Fibroblast of peridontal ligament (primary cell): ENCODE results near the gene KRTAP4-7.
"Not testable (repeated sequence)": the region's sequence is repeated elsewhere in the genome, so short reads cannot be mapped to it uniquely, and the experiment has no call there.

Source experiments
- DNase-seq: peaks from one replicate; pipeline ENCODE4 v3.0.0-alpha.2; 2010; ENCODE audit errors: extremely low read depth

The KRTAP4-7 gene

DNA sequence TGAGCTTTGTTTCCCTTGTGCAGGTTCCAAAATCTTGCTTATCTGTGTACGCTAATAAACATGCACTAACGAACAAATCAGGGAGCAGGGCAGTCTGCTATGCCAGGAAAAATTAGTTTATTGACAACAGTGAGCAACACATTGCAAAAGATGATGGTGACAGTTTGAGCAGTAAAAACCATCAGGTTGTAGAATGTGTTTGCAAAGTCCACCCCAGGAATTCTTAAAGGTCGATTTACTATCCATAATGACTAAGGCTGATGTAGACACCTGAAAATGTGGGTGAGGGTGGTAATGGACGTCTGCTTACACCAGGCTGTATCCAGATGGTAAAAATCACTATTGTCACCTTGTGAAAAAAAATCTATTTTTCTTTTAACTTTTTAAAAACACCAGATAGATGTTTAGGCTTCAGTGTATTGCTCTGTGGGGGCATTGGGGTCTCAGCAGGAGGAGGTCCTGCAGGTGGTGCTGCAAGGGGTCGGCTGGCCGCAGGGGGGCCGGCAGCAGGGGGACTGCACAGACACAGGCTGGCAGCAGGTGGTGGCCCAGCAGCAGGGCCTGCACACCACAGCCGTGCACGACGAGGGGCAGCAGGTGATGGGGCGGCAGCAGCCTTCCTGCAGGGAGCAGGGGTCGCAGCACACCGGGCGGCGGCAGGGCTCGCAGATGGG lies 18.8 kb upstream of the KRTAP4-7 start:
- DNase-seq, result not testable (repeated sequence)

DNA sequence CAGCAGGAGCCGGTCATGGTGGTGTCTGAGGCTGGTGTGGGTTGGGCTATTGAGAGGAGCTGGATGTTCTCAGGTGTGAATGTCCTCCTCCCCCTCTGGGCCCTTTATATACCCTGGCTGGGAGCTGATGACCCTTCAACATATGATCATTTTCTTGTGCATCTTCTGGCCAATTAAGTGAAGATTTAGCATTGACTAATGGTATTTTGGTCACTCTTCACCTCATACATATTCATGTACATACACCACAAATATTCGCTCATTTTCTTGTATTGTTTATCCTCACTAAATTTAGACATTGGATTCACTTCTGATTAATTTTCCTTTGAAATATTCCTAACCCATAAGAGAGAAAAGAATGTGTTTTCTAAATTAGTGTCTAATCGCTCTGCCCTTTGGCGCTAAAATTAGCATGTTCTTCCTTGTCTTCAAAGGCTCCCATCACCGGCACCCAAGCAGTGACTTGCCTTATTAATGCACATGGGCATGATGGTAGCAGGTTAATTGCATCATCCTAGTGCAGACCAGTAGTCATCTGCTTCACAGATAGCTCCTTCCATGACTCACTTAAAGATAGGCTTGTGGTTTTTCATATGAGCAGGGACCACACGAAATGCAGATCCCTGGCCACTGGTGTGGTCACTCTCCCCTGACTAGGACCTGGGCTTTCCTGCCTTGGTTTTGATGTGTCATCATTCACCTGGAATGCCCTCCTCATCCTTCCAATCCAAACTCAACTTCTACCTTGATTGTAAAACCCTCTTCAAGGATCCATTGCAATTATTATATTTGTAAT lies 17.9 kb upstream of the KRTAP4-7 start, which contains the start of gene KRTAP2-4:
Gene KRTAP2-4 (minus strand): TSS at position 51 of the 796 bp plus-strand sequence. CDS start 34 bp downstream, at position 17.
- peak; percentile 69 for DNase-seq

DNA sequence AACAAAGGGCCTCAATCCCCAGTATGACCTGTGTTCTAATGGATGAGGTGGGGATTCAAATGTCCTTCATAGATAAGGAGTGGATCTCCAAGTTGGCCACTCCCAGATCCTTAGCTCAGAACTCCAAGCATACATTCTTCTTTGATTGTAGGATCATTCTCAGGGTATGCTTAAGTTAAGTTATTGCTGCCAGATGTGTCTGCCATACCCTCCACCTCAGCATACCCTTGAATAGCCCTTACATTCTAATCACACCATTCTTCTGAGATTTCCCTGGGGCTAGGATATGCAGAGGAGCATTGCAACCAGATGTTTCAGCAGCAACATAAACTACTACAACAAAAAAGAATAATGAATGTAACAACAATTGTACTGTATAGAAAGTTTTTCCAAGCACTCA lies 16.7 kb upstream of the KRTAP4-7 start:
- peak; percentile 85 for DNase-seq

DNA sequence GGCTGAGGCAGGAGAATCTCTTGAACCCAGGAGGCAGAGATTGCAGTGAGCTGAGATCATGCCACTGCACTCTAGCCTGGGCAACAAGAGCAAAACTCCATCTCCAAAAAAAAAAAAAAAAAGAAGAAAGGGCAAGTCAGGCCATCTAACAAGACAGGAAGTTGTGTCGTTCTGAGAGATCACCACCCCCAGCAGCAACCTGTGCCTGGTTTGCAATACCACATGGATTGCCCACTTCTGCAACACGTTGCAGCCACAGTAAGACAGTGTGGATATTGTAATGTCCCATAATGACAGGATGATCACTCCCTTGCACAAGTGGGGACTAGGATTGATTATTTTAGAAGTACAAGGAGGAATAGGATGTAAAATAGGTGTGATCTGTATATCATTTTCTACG lies 14.9 kb upstream of the KRTAP4-7 start:
- DNase-seq, result no peak

DNA sequence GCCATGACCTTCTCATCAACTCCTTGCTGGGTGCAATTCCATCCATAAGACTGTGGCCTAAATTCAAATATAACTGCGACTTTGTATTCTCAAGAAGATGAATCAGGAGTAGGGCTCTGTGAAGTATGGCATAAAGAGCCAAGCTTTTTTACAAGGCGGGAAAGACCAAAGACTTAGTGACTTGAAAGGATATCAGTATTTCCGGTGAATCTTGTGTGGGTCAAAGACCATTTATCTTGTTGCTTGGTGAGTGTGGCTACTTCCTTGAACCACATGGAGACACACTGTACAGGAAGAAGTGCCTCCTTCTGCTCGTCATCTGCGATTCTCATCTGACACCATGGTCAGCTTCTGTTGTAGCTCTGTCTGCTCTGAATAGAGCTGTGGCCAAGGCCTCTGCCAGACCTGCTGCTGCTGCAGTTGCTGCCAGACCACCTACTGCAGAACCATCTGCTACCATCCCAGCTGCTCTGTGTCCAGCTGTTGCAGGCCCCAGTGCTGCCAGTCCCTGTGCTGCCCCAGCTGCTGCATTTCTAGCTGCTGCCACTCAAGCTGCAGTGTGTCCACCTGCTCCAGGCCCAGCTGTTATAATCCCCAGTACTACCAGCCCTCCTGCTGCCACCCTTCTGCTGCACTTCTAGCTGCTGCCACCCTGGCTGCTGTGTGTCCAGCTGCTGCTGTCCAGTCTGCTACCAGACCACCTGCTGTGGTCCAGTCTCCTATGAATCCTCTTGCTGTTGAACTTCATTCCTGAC lies 12.2 kb upstream of the KRTAP4-7 start:
- DNase-seq, result no peak

DNA sequence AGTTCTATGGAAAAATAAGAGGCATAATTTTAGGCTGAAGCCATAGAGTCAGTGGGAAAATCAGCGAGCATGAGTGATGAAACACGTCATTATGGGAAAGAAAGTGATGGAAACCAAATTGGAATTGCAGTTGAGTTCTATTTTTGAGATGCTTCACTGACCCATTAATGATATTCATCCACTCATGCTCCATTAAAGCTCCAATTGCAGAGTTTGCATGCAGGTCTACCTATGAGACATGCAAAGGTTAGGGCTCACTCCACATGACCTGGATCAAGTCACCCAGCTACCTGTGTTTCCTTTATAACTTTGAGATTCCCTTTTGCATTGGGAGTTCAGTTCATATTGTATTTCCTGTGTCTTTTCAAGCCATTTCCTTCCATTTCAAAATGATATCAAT lies 10.3 kb upstream of the KRTAP4-7 start:
- DNase-seq, result no peak

DNA sequence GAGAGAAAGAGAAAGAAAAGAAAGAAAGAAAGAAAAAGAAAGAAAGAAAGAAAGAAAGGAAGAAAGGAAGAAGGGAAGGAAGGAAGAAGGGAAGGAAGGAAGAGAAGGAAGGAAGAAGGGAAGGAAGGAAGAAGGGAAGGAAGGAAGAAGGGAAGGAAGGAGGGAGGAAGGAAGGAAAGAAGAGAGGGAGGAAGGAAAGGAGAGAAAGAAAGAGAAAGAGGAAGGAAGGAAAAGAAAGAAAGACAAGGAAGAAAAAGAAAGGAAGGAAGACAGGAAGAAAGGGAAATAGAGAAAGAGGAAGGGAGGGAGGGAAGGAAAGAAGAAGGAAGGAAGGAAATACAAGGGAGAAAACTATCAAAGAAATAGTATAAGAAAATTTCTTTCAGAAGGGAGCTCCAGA lies 7.2 kb upstream of the KRTAP4-7 start:
- DNase-seq, result no peak

DNA sequence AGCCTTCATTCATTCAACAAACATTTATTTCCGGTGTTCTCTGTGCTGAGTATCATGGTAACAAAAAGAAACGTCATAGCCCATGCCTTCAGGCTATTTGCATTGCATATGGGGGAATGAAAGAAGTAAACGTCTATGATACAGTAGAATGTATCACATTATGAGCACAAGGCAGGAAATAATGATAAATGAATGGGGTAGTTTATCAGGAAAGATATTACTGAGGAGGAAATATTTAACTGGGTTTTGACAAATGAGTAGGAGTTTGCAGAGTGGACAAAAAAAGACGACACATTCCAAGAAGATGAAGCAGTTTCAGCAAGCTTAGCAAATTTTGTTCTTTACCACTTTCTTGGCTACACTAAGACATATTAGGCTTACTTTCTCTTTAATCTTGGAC lies 1.3 kb upstream of the KRTAP4-7 start:
- DNase-seq, result no peak

DNA sequence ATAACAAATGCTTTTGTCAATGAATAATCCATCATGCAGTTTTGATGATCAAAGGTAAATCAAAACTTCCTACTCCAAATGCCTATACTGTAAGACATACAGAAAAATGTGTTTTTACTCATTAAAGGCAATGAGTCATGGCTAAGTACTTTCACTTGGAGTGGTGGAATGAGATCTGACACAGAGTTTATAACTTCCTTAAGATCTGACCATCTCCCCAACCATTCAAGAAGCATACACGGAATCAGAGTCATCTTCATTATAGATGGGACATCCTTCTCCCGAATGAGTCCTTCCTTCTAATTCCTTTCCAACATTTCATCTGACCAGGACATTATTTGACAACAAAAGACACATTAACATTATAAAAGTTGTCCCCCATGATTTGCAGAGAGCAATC lies 523 bp upstream of the KRTAP4-7 start:
- peak; percentile 47 for DNase-seq

DNA sequence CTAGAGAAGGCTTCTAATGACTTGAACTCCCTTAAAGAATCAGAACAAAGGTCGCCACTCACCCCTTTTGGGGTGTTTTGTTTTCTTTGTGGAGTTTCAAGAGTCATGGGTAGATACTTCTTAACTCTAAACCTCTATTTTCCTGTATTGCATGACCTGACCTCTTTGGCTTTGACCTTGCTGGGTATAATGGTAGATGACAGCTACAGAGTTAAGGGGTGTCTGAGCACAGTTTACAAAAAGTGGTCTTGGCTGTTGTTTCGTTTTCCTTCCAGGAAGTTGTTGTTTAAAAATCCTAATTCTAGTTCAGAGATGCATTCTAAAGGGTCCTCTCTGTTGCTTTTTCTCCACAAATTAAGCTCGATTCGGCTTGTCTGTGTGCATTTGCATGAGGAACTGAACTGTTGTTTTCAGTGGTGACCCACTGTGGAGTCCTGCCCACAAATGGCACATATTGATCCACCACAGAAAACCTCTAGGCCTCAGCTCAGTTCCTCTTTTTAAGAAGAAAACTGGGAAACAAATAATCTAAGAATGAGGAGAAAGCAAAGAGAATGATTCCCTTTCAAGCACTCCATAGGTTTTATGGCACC lies 4.9 kb downstream of the KRTAP4-7 start:
- not testable (repeated sequence) for DNase-seq

DNA sequence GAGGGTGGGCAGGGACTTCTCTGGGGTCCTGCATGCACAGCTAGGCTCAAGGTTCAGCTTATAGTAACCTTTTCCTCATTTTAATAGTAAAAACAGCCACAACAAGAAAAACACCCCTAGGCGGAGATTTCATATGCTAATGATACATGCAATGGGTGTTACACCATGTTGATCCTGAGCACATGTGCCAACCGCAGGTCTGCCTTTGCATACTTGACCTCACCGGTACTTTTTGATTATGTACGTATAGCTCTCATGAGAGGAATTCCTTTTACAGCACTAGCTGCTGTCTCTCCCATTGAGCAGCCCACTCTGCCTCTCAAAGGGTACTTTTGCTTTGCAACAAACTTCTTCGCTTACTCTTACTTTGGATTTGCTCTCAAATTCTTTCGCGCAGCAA lies 12.1 kb downstream of the KRTAP4-7 start:
- DNase-seq, result no peak

DNA sequence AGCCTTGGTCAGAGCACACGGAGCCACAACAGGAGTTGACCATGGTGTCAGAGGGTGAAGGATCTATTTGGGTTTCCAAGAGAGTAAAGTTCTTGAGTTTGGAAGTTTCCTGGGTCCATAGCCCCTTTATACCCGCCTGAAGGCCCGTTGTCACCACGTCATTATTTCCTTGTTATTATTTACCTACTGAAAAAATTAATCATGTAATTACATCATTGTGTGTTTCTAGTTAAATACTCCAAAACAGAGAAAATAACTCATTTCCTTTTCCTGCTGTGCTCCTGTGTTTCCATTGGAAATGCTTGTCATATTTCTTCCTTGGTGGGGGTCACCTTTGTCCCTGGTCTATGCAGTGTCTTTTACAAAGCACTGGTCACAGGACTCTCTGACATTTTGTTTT lies 14.1 kb downstream of the KRTAP4-7 start, which contains the start of gene KRTAP4-8:
Gene KRTAP4-8 (minus strand): TSS at position 101 of the 400 bp plus-strand sequence. CDS start 58 bp downstream, at position 43.
- no peak for DNase-seq

DNA sequence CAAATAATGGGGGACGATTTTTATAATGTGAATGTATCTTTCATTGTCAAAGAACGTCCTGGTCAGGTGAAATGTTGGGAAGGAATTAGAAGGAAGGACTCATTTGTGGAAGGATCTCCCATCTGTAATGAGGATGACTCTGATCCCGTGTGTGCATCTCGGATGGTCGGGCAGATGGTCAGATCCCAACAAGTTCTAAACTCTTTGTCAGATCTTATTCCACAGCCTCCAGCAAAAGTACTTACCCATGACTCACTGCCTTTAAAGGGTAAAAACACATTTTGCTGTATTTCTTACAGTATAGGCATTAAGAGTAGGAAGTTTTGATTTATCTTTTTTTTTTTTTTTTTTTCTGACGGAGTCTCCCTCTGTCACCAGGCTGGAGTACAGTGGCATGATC lies 14.5 kb downstream of the KRTAP4-7 start:
- peak; percentile 63 for DNase-seq

DNA sequence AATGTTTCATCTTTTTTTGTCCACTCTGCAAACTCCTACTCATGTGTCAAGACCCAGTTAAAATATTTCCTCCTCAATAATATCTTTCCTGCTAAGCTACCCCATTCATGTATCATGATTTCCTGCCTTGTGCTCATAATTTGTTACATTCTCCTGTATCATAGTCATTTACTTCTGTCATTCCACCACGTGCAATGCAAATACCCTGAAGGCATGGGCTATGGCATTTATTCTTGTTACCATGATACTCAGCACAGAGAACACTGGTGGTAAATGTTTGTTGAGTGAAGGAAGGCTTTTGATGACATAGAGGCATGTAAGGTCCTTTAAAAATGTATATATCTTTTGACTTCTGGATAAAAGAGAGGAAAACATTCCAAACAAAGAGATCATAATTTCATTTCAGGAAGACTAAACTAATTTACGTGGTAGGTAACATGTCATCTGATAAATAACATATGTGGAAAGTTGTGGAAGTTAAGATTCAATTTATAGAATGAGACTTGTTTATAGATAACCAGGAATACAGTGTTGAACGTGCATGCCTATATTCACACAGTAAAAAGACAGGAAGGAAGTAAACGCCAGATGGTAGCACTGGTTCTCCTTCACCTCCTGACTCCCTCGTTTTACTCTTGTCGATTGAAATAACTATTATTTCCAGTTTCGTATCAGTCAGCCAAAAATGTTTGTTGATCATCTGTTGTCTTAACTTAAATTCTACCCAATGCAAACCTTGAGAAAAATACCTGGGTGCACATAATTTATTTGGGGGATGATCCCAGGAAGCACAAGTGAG lies 15.9 kb downstream of the KRTAP4-7 start:
- peak; percentile 55 for DNase-seq

DNA sequence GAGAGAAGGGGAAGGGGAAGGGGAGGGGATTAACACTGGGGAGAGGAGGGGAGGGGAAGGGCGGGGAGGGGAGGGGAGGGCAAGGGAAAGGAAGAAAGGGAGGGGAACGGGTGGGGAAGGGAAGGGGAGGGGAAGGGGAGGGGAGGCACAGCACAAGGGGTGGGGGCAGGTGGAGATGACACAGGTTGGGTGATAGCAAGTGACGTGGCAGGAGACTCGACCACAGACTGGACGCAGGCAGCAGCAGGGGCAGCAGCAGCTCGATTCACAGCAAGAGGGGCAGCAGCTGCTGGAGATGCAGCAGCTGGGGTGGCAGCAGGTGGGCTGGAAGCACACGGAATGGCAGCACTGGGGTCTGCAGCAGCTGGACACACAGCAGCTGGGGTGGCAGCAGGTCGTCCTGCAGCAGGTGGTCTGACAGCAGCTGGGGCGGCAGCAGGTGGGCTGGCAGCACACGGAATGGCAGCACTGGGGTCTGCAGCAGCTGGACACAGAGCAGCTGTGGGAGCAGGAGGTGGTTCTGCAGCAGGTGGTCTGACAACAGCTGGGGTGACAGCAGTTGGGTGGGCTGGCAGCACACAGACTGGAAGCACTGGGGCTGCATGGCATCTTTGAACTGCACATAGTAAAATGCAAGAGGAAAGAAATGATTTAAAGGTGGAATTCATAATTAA lies 17.8 kb downstream of the KRTAP4-7 start, which contains the start of gene KRTAP4-16:
Gene KRTAP4-16 (minus strand): TSS at position 624 of the 674 bp plus-strand sequence. CDS start 0 bp downstream, at position 624.
- DNase-seq, result no peak

DNA sequence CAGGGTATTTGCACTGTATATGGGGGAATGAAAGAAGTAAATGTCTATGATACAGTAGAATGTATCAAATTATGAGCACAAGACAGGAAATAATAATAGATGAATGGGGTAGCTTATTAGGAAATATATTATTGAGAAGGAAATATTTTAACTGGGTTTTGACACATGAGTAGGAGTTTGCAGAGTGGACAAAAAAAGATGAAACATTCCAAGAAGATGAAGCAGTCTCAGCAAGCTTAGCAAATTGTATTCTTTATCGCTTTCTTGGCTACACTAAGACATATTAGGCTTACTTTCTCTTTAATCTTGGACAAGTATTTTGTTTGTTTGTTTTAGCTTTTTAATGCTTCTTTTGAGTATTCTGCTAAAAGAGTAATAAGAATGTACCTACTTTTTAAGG lies 19.9 kb downstream of the KRTAP4-7 start:
- DNase-seq, result no peak

DNA sequence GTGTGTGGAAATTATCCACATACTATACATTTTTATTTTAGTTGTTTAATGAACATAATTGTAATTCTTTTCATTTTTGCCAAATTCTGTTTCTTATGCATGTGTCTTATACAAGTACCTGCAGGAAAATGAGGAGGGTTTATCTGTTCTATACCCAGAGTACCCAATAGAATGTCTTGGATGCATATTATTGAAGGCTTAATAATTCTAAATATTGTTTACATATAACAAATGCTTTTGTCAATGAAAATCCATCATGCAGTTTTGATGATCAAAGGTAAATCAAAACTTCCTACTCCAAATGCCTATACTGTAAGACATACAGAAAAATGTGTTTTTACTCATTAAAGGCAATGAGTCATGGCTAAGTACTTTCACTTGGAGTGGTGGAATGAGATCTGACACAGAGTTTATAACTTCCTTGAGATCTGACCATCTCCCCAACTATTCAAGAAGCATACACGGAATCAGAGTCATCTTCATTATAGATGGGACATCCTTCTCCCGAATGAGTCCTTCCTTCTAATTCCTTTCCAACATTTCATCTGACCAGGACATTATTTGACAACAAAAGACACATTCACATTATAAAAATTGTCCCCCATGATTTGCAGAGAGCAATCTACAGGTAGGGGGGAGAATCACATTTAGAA lies 20.6 kb downstream of the KRTAP4-7 start:
- peak; percentile 63 for DNase-seq

DNA sequence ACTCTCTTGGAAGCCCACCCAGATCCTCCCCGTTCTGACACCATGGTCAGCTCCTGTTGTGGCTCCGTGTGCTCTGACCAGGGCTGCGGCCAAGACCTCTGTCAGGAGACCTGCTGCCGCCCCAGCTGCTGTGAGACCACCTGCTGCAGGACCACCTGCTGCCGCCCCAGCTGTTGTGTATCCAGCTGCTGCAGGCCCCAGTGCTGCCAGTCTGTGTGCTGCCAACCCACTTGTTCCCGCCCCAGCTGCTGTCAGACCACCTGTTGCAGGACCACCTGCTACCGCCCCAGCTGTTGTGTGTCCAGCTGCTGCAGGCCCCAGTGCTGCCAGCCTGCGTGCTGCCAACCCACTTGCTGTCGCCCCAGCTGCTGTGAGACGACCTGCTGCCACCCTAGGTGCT lies 21.4 kb downstream of the KRTAP4-7 start, which contains the start of gene KRTAP4-9:
Gene KRTAP4-9 (plus strand): TSS at position 43 of the 400 bp plus-strand sequence. CDS start 0 bp downstream, at position 43.
- DNase-seq, result not testable (repeated sequence)

DNA sequence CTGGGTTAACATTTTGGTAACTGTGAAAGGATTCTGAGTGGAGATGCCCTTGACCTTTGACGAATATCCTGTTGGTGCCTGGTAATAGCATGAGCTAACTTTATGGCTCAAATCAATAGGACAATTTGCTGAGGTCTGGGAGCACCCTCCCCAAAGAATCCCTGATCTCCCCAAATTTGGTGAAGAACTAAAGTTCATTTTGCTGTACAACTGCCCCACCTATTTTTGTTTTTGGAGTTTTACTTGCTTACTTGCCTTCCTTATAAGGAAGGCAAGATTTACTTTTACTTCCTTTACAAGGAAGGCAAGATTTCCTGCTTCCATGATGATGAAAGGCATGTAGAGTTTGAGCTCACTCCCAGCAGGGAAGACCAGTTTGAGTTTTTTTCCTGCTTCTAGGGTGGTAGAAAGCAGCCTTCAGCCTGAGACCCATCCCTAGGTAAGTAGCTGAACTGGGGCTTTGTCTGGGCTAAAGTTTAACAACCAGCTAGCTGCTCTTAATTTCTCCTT lies 24.0 kb downstream of the KRTAP4-7 start:
- DNase-seq, result peak; percentile 58
